GOT3 (cell line): ENCODE data around the gene ZNF595.
"Not testable (repeated sequence)": the region's sequence is repeated elsewhere in the genome, so short reads cannot be mapped to it uniquely, and the experiment has no call there.

ENCODE experiments used
- DNase-seq: peaks from one replicate; lab custom pipeline; 2025; ENCODE audit warnings: mixed read lengths; lab: John Stamatoyannopoulos, UW

ZNF595 gene

DNA sequence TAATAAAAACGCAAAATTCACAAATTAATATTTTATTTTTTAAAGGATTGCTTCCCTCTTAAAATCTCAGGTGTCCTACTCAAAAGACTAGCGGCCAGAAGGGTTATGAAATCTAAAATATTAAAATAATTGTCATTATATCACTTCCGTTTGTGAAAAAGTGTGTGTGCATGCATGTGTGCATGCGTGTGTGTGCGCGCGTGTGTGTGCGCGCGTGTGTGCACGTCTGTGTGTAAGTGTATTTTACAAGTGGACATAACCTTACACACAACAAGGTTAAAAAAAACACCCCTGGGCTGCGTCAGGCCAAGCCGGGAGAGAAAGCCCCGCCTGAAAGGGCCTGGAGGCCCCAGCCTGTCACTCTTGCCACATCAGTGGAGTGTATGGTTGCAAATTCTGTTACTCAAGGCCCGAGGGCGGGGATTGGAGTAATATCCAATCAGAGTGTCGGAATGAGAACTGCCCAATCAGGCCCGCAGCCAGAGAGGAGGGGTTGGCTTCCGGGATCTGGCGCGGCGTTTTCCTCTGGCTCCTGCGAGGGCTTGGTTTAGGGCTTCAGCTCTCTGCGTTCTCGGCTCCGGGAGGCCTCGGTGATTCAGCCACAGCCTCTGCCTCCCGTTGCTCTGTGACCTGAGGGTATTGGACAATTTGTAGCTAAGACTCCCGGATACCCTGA is at the start of gene ZNF595:
Gene ZNF595, plus strand, starts transcription at position 518 of the 676 bp plus-strand sequence. CDS start 168 bp downstream, outside the sequence.
- not testable (repeated sequence) for DNase-seq

GRCh38 chr4:9937-10870 is 42.9 kb upstream of the ZNF595 start:
- DNase-seq: not testable (repeated sequence)

DNA sequence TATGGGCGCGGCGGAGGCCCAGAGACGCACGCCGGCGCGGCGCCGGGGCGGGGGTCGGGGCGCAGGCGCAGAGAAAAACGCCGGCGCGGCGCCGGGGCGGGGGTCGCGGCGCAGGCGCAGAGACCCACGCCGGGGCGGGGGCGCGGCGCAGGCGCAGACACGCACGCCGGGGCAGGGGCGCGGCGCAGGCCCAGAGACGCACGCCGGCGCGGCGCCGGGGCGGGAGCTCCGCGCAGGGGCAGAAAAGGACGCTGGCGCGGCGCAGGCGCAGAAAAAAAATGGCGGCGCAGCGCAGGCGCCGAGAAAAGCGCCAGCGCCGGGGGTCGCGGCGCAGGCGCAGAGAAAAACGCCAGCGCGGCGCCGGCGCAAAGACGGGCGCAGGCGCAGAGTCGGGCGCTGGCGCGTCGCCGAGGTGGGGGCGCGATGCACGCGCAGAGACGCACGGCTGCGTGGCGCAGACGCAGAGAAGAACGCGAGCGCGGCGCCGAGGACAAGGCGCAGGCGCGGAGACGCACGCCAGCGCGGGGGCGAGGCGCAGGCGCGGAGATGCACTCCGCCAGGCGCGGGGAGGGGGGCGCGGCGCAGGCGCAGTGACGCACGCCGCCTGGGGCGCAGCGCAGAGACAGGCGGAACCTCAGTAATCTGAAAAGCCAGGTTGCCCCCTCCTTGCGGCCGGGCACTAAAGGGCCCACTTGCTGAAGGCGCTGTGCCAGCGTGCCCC is 41.9 kb upstream of the ZNF595 start:
- not testable (repeated sequence) for DNase-seq

GRCh38 chr4:11816-12417 is 41.2 kb upstream of the ZNF595 start:
- not testable (repeated sequence) for DNase-seq

- DNase-seq: not testable (repeated sequence)
These were observed 35.0 kb upstream of the ZNF595 start for GRCh38 chr4:18128-18527.

DNA sequence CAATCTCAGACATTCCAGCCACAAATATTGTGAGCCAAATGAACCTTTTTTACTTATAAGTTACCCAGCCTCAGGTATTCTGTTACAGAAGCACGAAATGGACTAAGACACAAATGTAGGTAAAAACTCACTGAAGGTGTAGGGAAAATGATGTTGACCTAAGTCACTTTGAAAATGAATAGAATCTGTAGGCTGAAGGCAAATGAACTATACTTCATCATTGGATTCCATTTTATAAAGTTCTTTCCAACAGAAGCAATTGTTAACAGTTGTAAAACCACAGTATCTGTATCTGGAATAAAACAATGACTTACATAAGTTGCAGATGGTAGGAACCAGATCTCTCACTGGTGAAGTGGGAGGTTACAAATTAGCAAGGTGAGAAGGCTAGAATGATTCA is 34.5 kb upstream of the ZNF595 start:
- DNase-seq: not testable (repeated sequence)

- DNase-seq: not testable (repeated sequence)
These were observed 30.2 kb upstream of the ZNF595 start for GRCh38 chr4:22882-23281.

DNA sequence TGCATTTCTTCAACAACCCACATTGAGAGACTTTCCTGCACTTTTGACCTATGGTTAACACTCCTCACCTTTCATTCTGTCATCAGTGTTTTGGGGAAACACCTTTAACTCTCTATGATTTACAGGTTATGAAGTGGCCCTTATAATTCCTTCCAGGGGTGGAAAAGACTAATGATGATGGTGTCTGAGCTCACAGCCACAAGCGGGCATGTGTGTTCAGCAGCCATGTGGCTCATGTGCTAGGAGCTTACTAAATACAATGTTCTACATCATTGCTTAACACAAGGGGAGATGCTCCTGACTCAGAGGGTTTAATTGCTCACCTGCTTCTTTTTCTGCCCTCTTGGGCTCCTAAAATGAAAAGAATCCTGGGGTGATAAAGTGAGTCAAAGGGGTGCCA is 28.8 kb upstream of the ZNF595 start:
- not testable (repeated sequence) for DNase-seq

- DNase-seq: not testable (repeated sequence)
These were observed 25.6 kb upstream of the ZNF595 start for GRCh38 chr4:27501-27900.

- DNase-seq: not testable (repeated sequence)
These were observed 24.2 kb upstream of the ZNF595 start for GRCh38 chr4:28767-29542.

DNA sequence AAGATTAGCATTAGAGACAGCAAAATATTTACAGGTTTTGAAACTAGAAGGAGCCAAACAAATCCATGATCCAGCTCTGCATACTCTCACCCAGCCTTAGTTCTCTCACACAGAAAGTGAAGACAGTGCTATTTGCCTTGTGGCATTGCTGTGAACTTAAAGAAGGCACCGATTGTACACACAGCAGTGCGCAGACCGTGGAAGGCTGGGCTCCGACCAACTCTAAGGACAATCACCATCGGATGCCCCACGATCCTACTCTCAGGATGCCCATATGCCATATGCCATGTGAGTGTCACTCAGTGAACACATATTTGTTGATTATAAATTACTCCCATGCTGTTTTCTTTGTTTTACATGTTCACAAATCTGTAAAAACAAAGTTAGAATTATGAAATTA is 19.8 kb upstream of the ZNF595 start:
- DNase-seq: not testable (repeated sequence)

DNA sequence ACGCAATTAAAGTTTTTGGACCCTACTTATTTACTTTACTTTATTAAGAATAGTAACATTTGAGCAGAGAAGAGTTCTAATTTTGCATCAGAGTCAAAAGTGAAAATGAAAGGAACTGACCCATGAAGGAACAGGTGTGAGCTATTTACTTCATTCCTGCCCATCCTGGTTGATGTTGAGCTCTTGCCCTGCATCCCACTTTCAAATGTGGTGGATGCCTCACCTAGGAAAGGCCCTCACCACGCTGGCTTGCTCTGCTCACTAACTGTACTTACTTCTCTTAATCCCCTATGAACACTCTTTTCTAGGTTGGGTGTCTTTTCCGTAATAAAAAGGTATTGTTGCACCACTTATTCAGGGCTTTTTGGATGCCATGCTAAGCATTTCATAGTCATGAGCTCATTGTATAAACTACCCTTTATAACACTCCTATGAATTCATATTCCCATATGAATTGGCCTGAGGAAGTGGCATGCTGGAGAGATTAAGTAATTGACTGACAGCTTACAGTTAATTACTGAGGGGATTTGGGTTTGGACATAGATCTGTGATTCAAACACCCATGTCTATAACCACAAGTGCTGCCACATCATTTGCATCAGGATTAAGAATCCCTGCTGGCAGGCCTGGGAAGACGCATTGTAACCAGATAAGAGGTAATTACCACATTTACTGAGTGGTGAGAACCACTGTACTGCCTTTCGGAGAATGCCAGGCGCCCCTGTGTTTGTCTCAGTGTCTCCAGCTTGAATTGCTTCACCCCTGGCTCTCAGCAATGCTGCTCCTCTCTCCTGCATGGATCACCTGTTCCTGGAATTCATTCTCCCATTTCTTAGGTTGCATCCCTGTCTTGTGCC is 16.3 kb upstream of the ZNF595 start:
- DNase-seq: not testable (repeated sequence)

GRCh38 chr4:38202-38601 is 14.9 kb upstream of the ZNF595 start:
- DNase-seq: not testable (repeated sequence)

- DNase-seq: not testable (repeated sequence)
These were observed 9.7 kb upstream of the ZNF595 start for GRCh38 chr4:43375-43774.

- not testable (repeated sequence) for DNase-seq
These were observed 1.9 kb upstream of the ZNF595 start for GRCh38 chr4:51253-51652.

- not testable (repeated sequence) for DNase-seq
These were observed 1.4 kb upstream of the ZNF595 start for GRCh38 chr4:51655-52277.

DNA sequence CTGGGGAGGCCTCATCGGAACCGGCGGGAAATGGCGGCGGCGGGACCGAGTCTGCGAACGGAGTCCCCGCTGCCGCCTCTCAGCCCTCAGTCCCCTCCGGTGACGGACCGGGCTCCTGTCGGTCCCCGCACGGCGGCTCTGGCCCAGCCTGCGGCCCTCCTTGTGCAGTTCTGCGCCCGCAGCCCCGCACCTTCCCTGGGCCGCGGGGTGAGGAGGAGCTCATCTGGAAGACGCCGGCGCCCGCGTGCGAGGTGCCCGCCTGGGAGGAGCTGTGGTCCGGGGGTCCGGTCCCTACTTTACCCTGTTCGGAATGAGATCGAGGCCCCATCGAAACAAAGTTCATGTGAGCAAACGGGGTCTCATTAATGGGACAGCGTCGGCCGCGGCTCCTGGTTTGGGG is 400 bp downstream of the ZNF595 start:
- not testable (repeated sequence) for DNase-seq

DNA sequence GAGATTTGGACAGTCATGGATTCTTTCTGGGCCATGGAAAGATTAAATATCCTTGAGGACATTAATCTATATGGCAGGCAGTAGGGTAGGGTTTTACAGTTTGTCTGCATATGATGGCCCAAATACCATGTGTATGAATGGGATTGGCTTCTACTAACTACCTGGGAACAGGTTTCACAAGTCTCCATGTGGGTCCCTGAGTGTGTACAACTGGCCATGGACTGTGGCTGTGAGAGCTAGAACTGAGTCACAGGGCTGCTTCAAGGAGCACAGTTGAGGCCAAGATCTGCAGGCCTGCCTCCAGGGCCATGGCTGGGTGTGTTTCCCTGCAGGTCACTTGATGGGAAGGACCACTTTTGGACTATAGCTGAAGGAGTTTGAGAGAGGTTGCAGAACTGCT is 11.6 kb downstream of the ZNF595 start:
- DNase-seq: not testable (repeated sequence)

DNA sequence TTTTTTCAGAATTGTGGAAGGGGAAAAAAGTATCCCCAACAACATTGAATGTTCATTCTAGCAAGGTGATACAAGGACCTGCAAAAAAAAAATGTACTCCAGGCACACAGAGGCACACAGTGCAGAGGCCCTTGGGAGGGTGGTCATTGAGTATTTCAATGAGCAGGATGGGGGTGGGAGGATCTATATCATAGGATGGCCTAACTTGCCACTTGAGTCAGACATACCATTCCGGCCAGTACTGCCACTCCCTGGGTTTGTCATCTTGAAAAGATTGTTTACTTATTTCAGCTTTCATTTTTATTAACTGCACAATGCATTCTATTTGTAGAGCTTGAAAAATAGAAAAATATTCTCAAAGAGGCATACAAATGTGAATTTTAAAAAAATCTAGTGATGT is 18.7 kb downstream of the ZNF595 start:
- no peak for DNase-seq

DNA sequence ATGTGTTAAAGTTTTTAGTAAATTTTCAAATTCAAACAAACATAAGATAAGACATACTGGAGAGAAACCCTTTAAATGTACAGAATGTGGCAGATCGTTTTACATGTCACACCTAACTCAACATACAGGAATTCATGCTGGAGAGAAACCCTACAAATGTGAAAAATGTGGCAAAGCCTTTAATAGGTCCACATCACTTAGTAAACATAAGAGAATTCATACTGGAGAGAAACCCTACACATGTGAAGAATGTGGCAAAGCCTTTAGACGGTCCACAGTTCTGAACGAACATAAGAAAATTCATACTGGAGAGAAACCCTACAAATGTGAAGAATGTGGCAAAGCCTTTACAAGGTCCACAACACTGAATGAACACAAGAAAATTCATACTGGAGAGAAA is 32.8 kb downstream of the ZNF595 start:
- DNase-seq: no peak
